Activated CD4-positive, alpha-beta T cell treated with anti-CD3 and anti-CD28 coated beads, Interleukin-2, Interleukin-6, amounts not matched to agents 100 ng/mL and 50 ng/mL, durations not matched to agents 16 hours and 8 hours (primary cell): ENCODE data around the gene CD28.
"Not testable (repeated sequence)": the region's sequence is repeated elsewhere in the genome, so short reads cannot be mapped to it uniquely, and the experiment has no call there.

Experiments
- DNase-seq: peaks from one replicate; pipeline ENCODE4 v3.0.0-alpha.2; 2020

Gene CD28

DNA sequence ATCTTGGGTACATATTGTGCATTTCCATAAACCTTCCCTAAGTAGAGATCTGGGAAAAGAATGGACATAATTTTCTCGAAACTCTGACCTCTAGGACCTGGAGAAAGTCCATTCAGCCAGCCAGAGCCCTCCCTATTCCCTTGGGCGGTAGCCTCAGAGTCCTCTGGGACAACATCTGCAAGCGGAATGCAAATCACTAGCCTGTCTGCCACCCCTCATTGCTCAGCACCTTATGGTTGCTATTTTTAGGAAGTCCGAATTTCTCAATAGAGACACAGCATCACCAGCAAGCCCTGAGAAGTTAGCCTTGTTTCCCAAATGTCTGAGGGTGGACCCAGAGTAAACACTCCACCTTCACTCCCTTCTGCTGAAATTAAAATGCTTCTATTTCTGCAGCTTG lies 17.6 kb upstream of the CD28 start:
- no peak for DNase-seq

DNA sequence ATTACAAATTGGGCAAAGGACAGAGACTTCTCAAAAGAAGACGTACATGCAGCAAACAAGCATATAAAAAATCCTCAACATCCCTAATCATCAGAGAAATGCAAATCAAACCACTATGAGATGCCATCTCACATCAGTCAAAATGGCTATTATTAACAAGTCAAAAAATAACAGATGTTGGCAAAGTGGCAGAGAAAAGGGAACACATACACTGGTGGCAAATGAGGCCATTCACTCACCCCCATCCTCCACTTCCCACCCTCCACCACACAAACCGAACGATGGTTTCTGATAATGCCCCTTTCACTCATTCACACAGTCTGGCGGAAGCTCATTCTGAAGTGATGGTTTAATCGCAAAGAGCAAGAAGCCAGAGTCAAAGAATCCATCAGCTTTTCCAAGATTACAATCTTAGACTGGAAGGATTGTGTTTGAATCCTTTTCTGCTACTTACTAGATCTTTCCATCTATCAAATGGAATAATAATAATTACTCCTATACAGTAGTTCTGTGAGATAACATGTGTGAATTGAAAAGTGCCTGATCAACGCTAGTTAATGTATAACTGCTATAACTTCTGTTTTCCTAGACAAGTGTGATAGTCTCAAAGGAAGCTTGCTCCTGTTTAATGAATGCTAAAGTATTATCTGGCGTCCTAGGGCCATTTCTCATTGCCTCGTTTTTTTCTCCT lies 16.9 kb upstream of the CD28 start:
- no peak for DNase-seq

DNA sequence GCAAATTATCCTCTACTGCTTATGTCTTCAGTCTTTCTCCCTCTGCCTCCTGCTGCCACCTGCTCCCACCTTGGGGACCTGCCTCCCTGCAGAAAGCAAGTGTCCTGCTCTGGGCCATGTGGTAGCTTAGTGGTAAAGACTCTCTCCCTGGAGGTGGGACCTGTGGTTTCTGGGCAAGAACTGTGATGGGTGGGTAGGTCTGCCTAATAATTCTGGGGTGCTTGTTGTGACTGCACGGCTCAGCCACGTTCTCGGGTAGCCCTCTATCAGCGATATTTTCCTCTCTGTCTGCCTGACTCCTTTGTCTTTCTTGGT lies 16.4 kb upstream of the CD28 start:
- no peak for DNase-seq

DNA sequence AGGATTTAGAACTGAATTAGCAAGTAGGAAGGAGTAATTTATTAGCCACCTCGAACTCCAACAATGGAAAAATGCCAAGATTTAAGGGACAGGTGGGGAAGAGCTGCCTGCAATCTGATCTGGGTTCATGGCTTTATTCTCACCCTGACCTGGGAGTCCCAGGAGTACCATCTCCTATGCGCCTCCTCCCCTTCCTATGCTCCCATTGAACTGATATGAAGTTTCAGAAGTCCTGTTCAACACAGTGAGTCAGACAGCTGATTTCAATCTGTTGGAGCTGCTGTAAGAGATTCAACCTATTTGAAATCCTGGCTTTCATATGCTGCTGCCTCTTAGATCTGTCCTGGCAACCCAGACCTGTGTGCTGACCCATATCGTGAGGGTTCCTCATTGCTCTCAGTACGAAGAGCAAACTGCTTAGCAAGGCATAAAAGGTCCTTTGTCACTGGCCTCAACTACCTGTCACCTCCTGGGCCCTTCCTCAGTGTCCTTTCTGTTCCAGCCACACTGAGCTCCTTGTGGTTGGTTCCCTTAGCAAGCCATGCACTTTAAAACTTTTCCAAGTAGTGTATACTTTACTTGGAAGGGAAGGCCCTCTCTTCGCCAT lies 15.9 kb upstream of the CD28 start:
- no peak for DNase-seq

DNA sequence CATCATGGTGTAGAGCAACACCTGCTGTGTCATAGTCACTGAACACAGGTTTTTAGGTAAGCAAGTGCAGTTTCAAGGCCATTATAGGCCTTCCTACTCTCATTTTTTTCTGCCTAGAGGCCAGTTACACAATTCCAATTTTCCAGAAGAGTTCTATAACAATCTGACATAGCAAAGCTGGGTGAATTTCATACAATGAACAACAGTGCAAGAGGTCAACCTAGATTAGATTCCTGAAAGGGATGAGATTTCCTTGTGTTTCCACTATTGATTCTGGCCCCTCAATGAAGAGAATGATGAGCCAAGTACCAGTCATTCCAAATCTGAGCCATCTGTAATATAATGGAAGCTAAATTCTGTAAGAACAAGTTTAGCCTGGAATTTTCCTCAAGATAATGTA lies 15.3 kb upstream of the CD28 start:
- no peak for DNase-seq

DNA sequence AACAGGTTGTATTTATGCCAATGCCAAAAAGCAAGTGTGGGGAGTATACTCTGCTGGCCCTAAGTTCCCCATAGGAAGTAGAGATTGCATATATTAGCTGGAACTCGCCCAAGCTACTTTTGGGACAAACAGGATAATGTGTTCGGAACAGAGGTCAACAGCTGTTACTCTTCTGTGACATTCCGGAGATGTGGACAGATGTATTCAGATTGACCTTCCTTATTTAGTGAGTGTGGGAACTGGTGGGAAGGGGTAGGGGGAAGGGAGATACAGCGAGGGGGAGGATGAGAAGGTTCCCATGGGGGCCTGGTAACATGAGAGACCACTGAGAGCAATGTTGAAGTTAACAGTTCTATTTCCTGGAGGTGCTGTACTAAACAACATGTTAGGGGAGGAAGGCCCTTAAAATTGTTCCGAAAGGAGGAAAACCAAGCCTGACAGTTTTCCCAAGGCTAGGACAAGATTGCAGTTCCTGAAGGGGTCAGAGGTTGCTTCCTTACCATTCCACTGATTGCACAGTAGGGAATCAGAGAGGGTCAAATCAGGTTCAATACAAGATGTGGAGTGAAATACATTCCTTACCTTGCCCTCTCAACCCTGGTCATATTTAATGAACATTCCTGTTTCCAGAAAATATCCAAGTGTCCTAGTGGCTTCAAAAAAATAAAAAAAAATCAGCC lies 14.3 kb upstream of the CD28 start:
- DNase-seq: no peak

DNA sequence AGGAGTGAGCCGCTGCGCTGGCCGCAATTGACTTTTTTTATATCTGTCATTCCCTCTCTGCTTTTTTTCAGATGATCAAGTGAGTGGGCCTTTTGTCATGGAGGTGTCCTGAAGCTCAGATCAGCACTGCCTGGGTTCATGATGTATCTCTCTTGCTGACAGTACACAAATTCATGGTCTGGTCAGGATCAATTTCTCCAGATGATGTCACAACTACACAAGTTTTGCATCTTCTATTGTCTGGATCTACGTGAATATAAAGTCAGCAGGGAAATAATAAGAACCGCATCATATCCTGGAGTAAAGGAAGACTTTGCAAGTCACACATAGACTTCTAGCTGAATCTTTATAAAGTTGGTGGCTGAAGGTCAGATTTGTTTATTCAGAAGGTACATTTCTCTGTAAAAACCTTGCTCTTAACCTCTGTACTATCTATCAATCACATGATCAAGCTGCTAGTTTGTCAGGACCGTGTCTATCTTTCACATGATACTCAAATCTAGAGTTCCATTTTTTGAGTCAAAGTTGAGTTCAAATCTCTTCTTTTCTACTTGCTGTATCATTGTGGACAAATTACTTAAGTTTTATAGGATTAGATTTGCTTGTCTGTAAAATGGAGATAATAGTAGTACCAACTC lies 13.1 kb upstream of the CD28 start:
- no peak for DNase-seq

DNA sequence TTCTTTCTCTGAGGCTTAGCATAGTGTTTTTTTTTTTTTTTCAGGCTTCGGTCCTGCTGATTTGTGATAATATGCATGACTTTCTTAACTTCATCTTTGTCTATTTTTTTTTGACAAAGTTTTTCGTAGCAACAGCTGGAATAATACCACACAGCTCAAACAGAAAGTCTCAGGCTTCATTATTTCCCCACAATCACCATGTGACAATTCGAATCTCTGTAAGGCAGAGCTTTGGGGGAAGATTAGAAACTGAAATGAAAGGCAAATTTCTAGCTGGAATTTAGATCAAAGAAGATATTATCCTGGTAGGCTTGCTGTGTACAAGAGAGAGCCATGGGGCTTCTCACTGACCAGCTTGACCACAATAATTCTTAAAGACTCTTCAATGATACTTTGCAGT lies 12.2 kb upstream of the CD28 start:
- DNase-seq: no peak

DNA sequence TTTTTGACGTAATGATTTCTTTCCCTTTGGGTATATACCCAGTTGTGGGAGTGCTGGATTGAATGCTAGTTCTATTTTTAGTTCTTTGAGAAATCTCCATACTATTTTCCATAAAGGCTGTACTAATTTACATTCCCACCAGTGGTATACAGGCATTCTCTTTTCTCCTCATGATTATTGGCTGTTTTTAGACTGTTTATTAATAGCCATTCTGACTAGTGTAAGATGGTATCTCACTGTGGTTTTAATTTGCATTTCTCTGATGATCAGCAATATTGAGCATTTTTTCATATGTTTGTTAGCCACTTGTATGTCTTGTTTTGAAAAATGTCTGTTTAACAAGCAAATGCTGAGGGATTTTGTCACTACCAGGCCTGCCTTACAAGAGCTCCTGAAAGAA lies 9.2 kb upstream of the CD28 start:
- no peak for DNase-seq

DNA sequence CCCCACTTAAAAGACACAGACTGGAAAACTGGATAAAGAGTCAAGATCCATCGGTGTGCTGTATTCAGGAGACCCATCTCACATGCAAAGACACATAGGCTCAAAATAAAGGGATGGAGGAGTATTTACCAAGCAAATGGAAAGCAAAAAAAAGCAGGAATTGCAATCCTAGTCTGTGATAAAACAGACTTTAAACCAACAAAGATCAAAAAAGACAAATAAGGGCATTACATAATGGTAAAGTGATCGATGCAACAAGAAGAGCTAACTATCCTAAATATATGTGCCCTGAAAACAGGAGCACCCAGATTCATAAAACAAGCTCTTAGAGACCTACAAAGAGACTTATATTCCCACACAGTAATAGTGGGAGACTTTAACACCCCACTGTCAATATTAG lies 8.7 kb upstream of the CD28 start:
- not testable (repeated sequence) for DNase-seq

DNA sequence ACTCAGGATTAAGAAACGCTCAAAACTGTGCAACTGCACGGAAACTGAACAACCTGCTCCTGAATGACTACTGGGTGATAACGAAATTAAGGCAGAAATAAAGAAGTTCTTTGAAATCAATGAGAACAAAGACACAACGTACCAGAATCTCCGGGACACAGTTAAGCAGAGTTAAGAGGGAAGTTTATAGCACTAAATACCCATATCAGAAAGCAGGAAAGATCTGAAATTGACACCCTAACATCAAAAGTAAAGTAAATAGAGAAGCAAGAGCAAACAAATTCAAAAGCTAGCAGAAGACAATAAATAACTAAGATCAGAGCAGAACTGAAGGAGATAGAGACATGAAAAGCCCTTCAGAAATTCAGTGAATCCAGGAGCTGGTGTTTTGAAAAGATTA lies 8.0 kb upstream of the CD28 start:
- DNase-seq: not testable (repeated sequence)

DNA sequence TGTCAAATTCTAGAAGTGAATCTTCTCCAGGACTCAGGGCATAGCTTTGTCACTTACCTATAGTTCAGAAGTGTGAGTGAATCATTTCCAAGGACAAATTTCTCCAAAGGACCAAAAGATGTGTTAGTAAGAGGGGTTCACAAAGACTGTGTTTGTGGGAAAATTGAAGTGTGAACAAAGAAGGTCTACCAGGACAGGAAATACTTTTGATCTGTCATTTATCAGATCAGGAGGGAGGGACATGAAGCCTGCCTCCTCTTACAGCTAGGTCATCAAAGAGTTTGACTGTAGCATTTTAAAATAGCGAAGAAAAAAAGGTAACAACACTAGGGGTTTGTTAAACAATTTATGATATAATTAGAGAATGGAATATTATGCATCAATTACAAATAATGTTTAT lies 2.0 kb upstream of the CD28 start:
- DNase-seq: no peak

DNA sequence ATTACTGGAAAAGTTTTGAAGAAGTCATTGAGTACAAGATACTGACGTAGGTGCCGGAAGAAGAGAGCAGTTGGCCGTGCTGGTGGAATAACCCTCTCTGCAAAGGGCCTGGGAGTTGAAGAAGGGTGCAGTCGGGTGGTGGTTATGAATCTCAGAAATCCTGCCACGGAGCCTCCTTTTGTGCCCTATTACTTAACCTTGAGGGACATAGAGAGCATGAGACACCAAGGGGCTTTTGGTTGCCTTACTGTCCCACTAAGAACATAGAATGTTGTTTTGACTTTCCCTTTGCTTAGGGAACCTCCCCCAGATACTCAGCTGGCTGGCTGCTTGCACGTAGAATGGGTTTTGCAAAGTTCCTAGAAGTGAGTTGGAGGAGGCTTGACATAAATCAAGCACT lies 1.3 kb upstream of the CD28 start:
- peak; percentile 73 for DNase-seq

DNA sequence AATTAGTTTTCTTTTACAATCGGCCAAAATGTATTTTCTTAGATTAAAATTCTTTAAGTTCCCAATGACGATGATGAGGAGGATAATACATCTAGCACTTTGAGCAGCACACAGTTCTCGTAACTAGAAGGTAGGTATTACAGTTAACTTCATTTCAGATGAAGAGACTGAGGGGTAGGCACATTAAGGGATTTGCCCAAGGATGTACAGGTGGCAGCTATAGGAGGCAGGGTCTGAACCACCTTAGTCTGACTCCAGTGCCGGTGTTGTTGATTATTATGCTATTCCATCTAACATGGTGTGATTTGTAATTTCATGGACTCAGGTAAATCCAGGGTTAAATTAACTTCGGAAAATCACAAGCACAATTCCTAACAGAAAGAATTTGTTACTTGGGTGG lies 1.1 kb downstream of the CD28 start:
- peak; percentile 54 for DNase-seq

DNA sequence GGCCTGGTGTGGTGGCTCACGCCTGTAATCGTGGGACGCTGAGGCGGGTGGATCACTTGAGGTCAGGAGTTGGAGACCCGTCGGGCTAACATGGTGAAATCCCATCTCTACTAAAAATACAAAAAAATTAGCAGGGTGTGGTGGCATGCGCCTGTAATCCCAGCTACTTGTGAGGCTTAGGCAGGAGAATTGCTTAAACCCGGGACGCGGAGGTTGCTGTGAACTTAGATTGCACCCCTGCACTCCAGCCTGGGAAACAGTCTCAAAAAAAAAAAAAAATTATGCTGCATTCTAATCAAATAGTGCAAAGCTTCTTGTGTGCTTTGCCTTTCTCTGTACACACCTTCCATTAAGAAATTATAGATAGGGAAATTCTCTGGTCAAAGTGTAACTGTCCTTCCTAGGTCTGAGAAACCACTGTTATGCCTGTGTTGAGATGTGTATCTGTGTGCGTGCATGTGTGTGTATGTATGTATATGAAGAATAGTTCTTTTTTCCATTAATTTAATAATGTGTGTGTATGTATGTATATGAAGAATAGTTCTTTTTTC lies 2.5 kb downstream of the CD28 start:
- DNase-seq: no peak

DNA sequence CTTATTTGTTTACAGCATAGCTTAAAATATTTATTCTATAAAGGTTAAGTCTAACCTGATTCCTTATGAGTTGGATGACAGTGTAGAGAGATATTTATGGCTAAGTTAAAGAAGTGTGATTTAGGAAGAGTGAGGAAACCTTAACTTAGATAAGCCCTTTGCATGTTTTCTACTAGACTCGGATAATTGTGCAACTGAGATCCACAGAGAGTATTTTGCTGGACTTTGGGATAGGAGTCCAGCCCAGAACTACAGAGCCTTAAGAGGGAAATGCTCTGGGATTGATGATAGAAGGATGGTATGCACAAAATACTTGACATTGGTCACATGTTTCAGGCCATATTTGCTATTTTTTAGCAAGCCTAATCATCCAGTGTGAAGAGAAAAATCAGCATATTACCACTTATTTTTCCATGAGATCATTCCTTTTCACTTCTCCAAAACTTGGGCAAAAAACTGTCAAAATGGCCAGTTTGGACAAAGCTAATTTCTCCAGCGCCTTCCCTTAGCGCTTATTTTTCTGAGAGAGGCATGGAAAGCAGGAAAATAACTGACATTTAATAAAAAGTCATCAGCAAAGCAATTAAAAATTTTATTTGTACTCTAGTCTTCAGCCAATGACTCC lies 3.1 kb downstream of the CD28 start:
- DNase-seq: no peak

DNA sequence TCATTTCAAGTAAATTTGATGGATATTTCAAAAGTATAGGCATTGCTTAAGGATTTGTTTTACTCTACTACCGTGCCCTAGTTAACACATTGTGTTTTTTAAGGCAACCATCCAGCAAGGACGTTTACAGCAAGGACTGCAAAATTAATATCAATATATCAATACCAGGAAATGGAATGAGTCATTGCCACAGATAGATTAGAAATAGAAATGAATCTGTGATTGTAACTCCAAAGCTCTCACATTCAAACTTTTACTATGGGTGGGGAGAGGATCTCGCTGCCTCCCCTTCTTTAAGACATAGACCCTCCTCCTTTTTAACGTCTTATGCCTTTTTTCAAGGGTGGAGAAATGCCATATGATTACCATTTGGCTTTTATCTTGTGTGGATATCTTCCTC lies 3.8 kb downstream of the CD28 start:
- peak; percentile 63 for DNase-seq

DNA sequence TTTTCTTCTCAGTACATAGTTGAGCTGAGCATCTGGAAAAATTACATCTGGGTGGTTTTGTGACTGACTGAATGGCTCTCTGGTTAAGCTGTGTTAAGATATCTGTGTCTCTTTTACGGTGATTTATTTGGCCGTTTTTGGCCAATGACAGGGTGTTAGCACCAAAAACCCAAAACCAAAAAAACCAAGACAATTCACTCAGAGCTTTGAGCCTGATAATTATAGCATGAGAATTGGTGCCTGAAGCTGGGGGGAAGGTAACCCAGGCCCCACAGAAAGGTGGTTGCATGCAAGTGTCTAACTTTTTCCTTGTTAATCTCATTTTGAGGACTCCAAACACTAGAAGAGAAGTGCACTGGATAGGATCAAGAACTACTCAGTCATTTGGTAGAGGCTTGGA lies 4.5 kb downstream of the CD28 start:
- DNase-seq: no peak

DNA sequence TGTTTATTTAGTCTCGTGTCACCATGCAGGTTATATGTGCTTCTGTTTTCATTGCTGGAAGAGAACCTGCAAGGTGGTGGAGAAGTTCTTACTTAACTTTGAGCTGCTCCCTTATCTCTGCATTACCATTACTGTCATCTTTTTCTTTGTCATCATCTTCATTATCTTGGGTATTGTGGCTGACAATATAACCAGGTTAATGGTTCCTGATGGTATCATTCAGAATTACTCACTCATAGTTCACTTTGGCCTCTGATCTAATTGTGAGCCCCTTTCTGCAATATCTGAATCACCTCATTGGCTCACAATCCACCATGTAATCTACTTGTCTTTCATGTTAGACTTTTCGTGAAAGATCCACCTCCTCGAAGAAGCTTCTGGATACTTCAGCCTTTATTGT lies 5.0 kb downstream of the CD28 start:
- peak; percentile 59 for DNase-seq

DNA sequence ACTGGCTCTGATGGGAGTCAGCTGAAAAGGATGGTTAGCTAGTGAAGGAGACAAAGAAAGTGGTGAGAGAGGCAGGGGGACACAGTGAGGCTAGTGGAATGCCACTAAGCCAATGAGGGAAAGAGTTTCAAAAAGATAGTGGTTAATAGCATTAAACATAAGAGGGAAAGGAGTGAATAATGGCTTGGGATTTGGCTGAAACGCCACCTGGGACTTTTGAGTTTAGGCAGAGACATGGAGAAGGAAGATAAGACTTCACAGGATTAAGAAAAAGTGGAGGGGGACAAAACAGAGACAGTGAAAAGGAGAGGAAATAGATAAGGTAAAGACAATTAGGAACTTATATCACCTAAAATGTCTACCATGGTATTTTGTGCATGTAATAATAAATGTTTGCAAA lies 6.9 kb downstream of the CD28 start:
- no peak for DNase-seq

DNA sequence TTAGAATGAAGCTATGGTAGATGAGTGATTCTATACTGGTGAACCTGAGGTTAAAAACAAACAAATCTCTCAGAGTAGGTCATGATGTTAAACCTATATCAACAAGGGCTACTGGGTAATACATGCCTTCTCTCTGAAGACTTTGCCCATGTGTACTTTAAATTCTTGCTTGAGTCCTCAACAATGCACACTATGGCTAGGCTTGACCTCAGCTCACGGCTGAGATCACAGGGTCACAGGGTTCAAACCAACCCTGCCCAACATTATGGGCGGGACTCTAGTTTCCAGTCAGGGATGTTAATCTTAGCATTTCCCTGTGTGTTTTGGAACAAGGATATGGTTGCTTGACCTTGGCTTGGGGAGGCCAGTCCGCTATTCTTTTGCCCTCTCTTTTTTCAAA lies 7.7 kb downstream of the CD28 start:
- DNase-seq: no peak

DNA sequence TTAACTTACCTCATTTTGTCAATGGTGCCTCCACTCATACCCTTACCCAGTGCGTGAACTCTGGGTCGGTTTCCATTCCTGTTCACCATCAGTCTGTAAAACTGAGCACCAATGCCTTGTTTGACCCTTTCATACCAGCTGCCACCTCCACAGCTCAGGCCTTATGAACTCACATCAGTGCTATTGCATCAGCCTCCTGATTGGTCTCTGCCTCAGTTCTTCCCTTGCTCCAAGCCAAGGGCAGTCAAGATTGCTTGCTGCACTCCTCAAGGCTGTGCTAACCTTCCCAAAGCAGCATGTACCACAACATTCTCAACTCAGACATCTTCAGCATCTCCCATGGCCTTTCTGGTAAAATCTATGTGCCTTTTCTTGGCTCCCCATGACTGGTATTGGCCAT lies 9.3 kb downstream of the CD28 start:
- DNase-seq: no peak

DNA sequence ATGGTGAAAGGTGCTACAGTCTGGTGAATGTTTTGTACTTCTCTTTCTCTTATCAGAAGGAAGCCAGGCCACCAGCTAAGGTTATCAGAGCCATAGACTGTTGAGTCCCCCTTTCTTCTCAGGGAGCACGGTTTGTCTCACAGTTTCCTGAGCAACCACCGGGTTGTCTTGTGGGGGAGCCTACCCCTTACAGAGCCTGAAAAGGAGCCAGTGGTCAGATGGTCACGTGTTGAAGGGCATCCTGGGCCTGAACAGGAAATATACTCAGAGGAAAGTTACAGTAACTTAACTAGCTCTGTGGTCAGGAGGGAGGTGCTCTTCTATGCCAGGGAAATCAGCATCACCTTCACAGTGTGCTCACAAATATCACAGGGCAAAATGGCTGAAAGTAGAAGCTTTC lies 11.6 kb downstream of the CD28 start:
- DNase-seq: peak; percentile 88
